ENCODE data around the gene SERPINA9.
"Not testable (repeated sequence)": the region's sequence is repeated elsewhere in the genome, so short reads cannot be mapped to it uniquely, and the experiment has no call there.

The SERPINA9 gene

DNA sequence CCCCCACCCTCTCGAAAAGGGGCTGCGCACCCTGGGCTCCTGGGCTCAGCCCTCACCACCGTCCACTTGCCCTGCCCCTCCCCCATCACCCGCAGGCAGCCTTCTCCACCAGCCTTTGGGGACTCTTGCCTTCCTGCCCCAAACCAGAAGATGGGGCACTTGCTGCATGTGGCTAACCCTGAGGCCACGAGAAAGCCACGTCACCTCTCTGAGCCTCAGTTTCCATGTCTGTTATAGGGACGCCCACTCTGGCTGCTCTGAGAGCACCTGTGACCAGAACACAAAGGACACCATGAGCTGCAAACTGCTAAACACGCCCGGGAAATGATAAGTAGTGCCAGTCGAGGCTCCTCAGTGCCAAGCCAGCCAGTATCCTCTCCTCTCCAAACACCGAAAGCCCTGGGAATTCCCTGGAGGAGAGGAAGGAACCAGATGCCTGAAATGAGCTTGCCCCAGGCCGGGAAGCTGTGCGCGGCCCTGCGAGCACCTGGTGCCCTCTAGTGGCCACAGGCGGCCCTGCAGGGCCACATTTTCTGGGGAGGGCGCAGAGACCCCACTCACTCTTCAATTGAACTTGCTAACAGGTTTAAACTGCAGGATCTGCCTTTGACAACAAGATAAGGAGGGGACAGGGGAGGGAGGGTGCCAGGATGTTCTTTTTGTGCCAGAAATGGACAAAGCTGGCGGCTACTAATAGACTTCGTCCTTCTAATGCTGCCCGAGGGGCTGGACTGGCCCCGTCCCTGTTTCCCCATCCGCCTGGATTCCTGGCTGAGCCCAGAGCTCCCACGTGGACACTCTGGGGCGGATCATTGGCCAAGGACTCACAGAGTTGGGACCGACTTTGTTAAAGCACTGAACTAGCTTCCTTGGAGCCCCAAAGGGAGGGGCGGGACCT, 10.2 kb upstream of the SERPINA9 start:
- peak; percentile 11 to 20 for DNase-seq

DNA sequence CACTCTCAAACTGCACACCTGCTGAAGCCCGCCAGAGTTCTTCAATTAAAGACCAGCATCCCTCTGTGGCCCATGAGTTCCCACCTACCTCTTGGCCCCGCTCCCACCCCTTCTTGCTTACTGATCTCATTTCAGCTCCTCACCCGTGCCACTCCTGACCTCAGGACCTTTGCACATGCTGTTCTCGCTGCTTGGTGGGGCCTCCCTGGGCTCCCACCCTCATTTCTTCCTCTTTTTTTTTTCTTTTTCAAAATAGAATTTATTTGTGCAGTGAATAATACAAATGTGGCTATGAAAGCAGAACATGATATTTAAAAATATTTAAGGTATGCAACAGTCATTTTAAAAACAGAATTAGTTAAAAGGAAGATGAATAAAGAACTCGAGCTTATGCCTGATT, 8.5 kb upstream of the SERPINA9 start:
- DNase-seq = no peak

DNA sequence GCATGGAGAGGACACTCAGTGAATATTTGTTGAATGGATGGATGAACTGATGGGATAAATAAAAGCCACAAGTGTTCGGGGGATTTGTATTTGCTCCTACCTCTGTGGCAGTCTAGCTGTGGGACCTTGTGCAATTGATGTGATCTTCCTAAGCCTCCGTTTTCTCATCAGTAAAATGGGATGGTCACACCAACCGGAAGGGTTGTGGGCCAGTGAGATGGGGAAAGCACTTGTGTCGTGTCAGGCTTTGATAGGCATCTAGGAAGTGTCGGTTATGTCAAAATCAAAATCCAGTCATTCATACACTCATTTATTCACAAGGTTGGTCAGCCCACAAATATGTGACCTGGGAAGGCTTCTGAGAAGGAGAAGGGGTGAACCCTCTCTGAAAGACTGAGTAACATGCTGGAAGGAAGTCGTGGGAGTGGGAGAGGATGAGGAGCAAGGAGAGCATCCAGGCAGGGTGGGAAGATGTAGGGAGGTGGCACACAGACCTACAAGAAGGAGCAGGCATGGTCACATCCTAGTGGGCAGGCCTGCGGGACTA, 7.8 kb upstream of the SERPINA9 start:
- no peak for DNase-seq

DNA sequence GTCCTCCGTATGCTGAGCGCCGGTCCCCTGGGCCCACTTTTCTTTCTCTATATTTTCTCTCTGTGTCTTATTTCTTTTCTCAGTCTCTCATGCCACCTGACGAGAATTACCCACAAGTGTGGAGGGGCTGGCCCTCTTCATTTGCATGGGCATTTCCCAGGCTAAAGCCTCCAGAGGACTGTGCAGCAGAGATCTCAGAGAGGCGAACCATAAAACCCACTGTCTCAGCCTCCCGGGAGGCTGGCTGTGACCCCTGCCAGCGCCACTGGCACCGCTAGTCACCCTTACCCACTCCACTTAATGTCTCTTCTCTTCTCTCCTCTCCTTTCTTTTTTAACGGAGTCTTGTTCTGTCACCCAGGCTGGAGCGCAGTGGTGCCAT, 7.1 kb upstream of the SERPINA9 start:
- DNase-seq = no peak

DNA sequence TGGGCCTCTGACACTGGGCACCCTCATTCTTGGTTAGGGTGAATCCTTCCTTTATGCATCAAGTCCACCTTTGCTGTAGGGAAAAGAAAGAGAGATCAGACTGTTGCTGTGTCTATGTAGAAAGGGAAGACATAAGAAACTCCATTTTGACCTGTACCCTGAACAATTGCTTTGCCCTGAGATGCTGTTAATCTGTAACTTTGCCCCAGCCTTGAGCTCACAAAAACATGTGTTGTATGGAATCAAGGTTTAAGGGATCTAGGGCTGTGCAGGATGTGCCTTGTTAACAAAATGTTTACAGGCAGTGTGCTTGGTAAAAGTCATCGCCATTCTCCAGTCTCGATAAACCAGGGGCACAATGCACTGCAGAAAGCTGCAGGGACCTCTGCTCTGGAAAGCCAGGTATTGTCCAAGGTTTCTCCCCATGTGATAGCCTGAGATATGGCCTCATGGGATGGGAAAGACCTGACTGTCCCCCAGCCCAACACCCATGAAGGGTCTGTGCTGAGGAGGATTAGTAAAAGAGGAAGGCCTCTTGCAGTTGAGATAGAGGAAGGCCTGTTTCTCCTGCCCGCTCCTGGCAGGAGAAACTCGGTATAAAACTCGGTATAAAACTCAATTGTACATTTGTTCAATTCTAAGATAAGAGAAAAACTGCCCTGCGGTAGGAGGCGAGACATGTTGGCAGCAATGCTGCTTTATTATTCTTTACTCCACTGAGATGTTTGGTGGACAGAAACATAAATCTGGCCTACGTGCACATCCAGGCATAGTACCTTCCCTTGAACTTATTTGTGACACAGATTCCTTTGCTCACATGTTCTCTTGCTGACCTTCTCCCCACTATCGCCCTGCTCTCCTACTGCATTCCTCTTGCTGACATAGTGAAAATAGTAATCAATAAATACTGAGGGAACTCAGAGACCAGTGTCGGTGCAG, 6.4 kb upstream of the SERPINA9 start:
- DNase-seq = not testable (repeated sequence)

DNA sequence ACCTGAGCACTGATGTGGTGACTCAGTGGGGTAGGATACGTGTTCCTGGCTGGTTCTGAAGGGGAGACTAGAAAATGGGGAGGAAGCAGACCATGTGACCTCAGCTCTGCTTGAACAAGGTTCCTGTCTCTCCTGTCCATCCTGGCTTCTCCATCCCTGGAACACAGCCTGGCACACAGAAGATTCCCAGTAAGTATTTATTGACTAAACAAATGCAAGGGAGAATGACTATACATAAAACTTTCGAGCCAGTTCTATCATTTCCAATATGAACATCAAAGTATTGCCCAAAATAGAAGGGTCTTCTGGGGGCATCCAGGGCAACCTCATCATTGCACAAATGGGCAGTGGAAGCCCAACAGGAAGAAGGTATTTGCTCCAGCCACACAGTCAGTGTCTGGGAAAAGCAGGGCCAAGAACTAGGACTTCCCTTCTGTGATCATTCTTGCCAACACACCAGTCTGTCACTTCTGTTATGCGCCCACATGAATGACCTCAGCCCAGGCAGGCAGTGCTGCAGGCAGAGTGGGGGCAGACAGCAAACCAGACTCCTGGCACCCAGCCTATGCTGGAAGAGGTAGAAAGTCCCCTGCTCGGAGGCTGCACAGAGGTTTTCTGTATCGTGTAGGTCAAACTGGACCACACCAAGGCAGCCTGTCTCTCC, 5.6 kb upstream of the SERPINA9 start:
- no peak for DNase-seq

DNA sequence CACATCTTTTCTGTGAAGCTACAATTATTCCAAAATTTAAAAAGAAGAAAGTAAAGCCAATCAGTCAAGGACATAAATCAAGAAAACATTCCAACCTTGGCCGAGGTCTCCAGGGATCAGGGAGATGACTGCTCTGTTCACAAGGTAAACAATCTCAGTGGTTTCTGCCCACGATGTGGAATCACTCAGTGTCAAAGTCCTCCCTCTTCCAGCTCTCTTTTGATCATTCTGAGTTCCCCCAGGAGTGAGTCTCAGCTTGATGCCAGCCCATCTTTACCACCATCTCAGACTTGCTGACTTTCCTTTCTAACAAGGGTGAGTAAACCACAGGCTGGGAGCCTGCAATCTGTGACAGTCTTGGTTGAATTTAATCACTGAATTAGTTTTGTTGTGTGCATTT, 4.8 kb upstream of the SERPINA9 start:
- no peak for DNase-seq

DNA sequence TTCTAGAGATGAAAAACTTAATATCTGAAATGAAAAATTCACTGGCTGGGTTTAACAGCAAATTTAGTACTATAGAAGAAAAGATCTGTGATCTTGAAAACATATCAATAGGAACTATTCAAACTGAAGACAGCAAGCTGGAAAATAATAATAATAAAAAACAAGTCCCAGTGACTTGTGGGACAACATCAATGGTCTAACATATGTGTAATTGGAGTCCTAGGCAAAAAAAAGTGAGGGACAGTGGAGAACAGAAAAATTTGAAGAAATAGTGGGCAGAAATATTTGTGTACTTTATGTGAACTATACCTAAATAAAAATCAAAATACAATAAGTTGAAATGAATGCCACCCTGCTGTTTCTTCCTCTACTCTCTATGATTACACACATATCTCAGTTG, 2.4 kb upstream of the SERPINA9 start:
- no peak for DNase-seq

DNA sequence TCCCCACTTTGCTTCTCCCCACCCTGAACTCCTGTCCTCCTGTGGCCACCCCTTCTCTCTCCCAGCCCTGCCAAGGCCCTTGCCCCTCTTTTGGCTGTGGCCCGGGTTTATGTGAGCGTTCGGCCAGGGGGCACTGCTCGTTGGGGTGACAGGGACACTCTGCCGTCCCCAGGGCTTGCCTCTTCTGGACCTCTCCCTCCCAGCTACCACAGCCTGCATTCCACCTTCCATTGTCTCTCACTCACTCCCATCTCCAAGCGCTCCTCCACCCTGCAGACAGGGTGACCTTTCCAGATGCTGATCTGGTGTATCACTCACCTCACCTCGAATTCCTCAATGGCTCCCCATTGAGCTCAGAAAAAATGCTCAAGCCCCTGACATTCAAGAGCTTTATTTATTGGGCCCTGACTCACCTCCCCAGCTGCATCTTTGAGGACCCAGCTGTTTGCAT, 1.4 kb downstream of the SERPINA9 start:
- DNase-seq = no peak

DNA sequence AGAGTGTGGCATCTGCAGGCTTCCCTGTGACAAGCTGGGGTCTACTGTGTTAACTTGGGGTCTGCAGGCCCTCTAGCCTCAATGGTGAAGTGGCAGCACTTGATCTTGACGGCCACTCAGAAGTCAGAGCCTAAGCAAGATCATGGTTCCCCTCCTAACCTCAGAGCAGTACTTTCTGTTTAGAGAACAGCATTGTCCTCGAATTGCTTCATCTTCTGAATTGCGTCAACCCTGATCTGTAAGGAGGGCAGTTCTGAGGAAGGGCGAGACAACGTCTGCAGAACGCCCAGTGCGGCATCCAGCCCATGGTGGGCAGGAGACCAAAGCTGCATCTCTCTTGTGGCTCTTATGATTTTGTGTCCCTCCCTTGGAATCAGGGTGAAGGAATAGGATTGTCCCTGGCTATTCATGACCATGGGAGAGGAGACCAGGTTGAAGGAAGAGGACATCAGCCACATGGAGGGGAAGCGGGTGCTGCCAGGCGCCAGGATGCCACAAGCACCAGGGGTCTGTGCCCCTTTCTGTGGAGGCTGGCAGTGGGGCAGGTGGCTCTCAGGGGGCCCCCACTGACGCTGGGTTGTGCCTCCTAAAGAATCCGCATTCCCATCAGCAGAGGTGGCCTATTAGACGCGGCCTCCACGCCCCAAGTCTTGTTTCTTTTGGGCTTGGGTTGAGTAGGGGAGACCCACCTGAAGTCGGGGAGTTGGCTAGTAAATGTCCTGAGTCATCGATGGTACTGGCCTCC, 2.2 kb downstream of the SERPINA9 start:
- no peak for DNase-seq

DNA sequence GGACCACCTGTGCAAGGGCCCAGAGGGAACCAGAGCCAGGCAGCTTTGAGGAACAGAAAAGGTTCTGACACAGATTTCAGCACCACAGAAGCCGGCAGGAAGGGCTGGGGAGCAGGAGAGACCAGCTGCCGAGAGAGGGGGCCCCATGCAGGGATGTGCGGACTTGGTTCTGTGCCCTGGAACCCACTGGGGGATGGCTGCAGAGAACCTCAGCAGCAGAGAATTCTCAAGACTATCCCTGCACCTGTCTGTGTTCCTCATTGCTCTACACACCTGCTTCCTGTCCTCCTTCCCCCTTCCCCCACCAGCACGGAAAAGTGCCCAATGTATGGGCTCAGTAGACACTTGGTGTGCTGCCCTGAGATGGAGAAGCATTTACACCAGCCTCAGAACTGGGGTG, 3.2 kb downstream of the SERPINA9 start:
- DNase-seq = no peak

DNA sequence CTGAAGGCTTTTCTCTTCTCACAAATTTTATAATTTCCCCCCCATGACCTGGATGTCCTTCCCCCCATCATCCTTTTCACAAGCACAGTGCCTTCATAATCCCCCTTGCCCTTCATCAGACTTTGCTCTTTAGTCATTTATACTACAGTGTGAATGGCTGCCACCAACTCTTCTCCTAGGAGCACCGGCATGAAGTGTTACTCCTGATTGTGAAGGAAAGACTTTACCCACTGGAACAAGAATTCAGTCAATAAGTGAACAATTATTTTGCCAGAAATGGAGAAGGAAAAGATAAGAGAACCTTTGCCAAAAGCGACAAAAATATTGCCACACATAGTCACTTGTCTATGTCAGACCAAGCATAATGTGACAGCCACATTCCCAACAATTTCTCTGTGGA, 5.0 kb downstream of the SERPINA9 start:
- no peak for DNase-seq

DNA sequence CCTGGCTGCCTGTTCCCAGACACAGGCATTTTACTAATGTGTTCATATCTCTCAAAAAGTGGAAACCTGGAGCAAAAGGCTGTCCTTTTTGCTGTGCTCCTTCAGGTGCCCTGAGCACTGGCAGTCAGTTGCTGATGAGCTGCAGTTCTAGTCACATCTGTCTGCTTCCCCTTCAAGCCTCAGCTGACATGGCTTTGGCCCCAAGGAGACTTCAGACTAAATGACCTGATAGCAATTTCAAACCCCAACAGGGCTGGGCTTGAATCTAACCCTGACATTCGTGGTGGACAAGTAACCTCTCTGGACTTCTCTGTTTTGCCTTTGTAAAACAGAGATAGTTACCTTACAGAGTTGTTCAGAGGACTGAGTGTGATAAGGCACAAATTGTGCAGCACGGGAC, 5.7 kb downstream of the SERPINA9 start:
- no peak for DNase-seq

DNA sequence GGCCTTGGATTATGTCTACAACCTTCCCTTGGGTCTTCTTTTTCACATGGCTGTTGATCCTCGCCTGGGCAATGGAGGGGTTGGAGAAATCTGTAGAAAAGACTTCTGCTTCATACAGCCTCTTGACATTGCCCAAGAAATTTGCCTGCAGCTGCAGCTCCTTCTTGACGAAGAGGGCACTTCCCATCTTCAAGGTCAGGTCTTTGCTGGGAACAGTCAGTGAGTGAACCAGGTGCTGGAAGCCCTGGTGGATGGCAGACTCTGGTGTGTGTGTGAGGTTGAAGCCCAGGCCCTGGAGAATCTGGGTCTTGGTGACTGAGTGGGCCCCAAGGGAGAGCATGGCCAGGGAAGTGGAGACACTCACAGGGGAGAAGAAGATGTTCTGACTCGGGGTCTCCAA, 6.7 kb downstream of the SERPINA9 start:
- DNase-seq = no peak

DNA sequence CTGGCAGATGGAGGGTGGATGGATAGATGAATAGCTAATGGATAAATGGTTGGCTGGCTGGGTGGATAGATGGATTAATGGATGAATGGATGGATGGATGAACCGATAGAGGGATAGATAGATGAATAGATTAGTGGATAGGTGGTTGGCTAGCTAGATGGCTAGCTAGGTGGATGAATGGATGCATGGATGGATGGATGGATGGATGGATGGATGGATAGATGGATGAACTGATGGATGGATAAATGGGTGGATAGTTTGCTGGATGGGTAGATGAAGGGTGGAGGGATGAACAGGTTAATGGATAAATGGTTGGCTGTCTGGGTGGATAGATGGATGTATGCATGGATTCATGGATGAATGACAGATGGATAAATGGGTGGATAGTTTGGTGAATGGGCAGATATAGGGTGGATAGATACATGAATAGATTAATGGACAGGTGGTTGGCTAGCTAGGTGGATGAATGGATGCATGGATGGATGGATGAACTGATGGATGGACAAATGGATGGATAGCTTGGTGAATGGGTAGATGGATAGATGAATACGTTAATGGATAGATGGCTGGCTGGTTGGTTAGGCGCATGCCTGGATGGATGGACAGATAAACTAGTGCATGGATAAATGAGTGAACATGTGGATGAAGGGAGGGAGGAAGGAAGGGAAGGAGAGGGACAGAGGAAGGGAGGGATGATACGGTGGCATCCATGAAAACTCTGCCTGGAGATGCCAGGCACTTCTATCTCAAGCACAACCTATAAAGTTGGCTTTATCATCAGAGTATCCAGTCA, 8.1 kb downstream of the SERPINA9 start:
- no peak for DNase-seq

DNA sequence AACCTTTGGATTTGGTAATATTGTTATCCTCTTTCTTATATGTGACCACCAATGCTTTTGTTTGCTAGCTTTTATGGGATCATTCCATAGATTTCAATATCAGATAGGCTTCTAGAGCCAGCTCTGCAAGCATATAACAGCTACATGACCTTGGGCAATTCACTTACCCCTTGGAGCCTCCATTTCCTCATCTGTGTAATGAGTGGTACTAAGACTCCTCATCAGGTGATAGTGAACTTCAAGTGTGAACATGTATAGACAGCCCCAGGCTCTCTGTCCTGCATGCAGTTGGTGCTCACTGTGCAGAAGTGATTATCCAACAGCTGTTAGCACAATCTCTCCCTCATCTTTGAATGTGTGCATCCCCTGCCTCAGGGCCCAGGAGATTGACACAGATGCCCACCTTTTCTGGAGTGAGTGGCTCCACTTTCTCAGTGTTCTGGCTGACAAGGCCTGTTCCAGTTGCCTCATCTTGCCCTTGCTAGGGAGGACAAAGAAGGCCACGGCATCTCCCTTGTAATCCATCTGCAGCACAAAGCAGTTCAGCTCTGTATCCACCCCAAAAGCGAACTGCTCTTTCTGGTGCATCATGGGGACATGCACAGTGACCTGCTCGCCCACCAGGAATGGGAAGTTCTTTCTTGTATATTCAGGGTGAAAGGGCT, 9.2 kb downstream of the SERPINA9 start:
- DNase-seq = no peak

DNA sequence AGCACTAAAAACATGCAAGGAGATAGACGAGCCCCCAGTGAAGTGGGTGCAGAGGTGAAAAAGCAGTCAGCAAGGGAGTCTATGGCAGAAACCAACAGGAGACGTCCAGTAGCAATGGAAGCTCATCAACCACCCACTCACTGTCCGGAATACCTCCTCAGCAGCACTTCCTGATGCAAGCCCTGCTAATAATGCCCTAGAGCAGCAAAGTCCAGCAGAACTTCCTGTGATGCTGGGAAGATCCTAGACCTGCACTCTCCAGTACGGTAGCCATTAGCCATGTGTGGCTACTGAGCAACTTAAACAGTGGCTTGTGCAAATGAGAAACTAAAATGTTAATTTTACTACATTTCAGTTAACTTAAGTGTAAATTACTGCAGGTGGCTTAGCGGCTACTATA, 11.0 kb downstream of the SERPINA9 start:
- no peak for DNase-seq

DNA sequence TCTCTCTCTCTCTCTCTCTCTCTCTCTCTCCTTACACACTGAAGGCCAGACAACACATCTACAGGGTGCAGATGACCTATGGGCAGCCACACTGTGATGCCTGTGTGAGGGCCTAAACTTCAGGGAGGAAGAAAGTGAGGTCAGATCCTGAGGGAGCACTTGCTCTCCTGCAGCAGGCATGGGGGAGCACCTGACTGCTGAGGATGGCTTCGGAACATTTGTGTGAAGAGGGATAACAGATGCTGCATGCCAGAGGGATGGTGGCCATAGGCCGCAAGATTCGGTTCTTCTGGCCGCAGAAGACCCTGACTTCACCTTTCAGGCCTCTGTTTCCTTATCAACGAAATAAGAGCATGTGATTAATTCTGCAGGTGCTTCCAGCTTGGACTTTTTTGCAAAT, 11.7 kb downstream of the SERPINA9 start:
- DNase-seq = no peak

DNA sequence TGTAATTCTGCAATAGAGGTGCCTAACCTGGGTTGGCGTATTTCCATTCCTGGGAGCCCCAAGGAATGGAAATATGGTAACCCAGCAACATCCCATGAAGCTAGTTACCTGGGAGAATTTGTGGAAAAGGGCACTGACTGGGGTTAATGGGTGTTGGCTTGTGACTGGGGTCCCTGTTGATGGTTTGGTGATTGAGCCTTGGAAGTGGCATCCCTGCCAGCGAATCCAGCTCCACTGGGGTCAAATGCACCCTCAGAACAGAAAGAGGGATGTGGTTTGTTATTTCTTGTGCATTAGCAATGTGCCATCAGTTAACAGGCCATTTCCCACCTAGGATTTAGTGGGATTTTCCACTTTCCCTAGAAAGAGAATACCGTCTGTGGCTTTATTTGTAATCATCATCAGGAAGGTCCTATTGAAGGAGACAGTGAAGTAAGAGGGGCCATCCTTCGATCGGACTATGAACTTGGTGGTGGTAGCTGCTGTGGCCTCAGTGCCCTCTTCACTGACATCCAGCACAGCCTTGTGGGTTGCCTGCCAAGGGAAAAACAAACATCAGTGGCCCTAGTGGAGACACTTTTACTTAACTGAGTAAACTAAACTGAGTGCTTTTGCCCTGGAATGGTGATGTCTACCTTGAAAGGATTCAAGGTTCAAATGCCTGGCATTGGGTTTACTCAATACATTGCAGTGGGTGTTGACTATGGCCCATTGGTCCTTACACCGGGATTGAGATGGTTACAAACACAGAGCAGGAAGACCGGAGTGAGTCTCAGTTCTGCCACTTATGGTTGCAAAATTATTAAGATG, 13.0 kb downstream of the SERPINA9 start:
- DNase-seq = no peak

DNA sequence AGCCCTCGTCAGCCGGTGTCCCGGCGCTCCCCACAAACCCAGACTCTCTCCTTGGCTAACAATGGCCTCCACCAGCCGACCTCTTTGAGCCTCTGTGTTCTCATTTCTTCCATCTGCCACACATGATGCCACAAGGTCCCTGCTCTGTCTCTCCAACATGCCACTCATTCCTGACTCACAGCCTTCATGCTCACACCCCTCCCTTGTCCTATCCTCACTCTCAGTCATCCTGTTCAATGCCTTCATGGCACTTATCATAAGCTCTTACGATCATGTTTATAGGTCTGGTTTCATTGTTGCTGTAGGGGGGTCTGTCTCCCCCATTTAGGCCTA, 13.8 kb downstream of the SERPINA9 start:
- DNase-seq = no peak

Measured in SHP77 (cell line).